K562 (cell line): ENCODE measurements around the gene TUBG2. TPM values are rescaled to one million over a fixed set of nuclear protein-coding genes. Genes with fewer than 3 reads are reported as not detected.

Experiments used
- AFF4 ChIP-seq: sonication (generic); formaldehyde crosslinking; IDR thresholded peaks from 2 replicates; pipeline ENCODE4 v1.8.0; 2023; ENCODE audit warnings: mild to moderate bottlenecking, missing genetic modification reagents
- ATF4 ChIP-seq: fragments of 450-650 bp; formaldehyde crosslinking; IDR thresholded peaks from 2 replicates; pipeline ENCODE4 v1.4.0; 2022; ENCODE audit warnings: mild to moderate bottlenecking, moderate library complexity
- GABPA ChIP-seq: fragments of 200-800 bp; sonication (Bioruptor generic); conservative IDR thresholded peaks from 2 replicates; pipeline ENCODE4 v1.6.1; 2016; ENCODE audit warnings: low read depth, missing genetic modification characterization, missing compliant biosample characterization
- HLTF ChIP-seq: fragments of 450-650 bp; IDR thresholded peaks from 2 replicates; pipeline ENCODE4 v1.6.1; 2016
- MNT ChIP-seq, 2 experiments: fragments of 450-650 bp; conservative IDR thresholded peaks; 2 replicates each; pipeline ENCODE4 v1.6.1; 2017; ENCODE audit warnings: mild to moderate bottlenecking in 2 of 2, moderate library complexity in 2 of 2
- NRF1 ChIP-seq, 2 experiments: fragments of 450-650 bp; IDR thresholded peaks in 1 of 2; conservative IDR thresholded peaks in 1 of 2; 2 replicates each; pipeline ENCODE4 v1.6.1; 2014; ENCODE audit warnings: mild to moderate bottlenecking in 2 of 2
- POLR2G ChIP-seq: fragments of 200-400 bp; formaldehyde crosslinking; IDR thresholded peaks from 2 replicates; pipeline ENCODE4 v1.6.1; 2017; ENCODE audit warnings: low read depth, mild to moderate bottlenecking, antibody characterized with exemption, low read length, moderate library complexity
- RB1 ChIP-seq: fragments of 450-650 bp; IDR thresholded peaks from 2 replicates; pipeline ENCODE4 v1.6.1; 2017; ENCODE audit warnings: low read depth, mild to moderate bottlenecking
- RFX7 ChIP-seq: fragments of 250-450 bp; sonication (Bioruptor Pico); IDR thresholded peaks from 2 replicates; pipeline ENCODE4 v1.5.1; 2021; ENCODE audit warnings: mild to moderate bottlenecking
- SMAD4 ChIP-seq: fragments of 250-450 bp; sonication (Bioruptor Pico); conservative IDR thresholded peaks from 2 replicates; pipeline ENCODE4 v1.8.0; 2021; ENCODE audit warnings: inconsistent platforms, mild to moderate bottlenecking, moderate library complexity
- THAP12 ChIP-seq: fragments of 250-450 bp; sonication (Bioruptor Pico); IDR thresholded peaks from 2 replicates; pipeline ENCODE4 v1.9.0; 2021; ENCODE audit warnings: mild to moderate bottlenecking, inconsistent platforms
- ZNF124 ChIP-seq: sonication (generic); formaldehyde crosslinking; IDR thresholded peaks from 2 replicates; pipeline ENCODE4 v1.8.1; 2022; ENCODE audit warnings: missing genetic modification reagents
- ZNF436 ChIP-seq: fragments of 250-450, 450-650 bp; sonication (Bioruptor Pico); formaldehyde crosslinking; IDR thresholded peaks from 2 replicates; pipeline ENCODE4 v1.7.0; 2020; ENCODE audit warnings: mild to moderate bottlenecking
- ZNF449 ChIP-seq: fragments of 250-450 bp; sonication (Bioruptor Pico); IDR thresholded peaks from 2 replicates; pipeline ENCODE4 v1.8.0; 2022; ENCODE audit warnings: moderate library complexity, mild to moderate bottlenecking, inconsistent platforms
- ZNF695 ChIP-seq: fragments of 450-650 bp; formaldehyde crosslinking; IDR thresholded peaks from 2 replicates; pipeline ENCODE4 v1.4.0; 2020; ENCODE audit warnings: mild to moderate bottlenecking, moderate library complexity
- ZSCAN32 ChIP-seq: fragments of 450-650 bp; formaldehyde crosslinking; IDR thresholded peaks from 2 replicates; pipeline ENCODE4 v1.4.0; 2020; ENCODE audit warnings: mild to moderate bottlenecking, moderate library complexity
- polyA plus RNA-seq, 8 experiments: library from polyadenylated mRNA; depleted of rRNA in 4 of 8; stranded (reverse) in 5 of 8; unstranded in 3 of 8; fragments of >200 nt; fragmentation: Nextera tagmentation in 2 of 8; fragmentation: Illumina TruSeq in 1 of 8; extraction: Ambion mirVana in 2 of 8; extraction: Trizol in 1 of 8; gene quantifications; 2 replicates each; pipeline versions ENCODE4 v1.2.1 to v1.2.3, GENCODE V29; 2011 to 2014; ENCODE audit warnings: inconsistent platforms in 1 of 8, missing spikeins in 1 of 8
- total RNA-seq, 7 experiments: library from RNA; depleted of rRNA in 6 of 7; stranded (reverse); fragments of >200 nt in 6 of 7; fragmentation: Illumina TruSeq in 2 of 7; extraction: Trizol in 2 of 7; gene quantifications; 2 replicates each; pipeline versions ENCODE4 v1.2.1 to v1.2.3, GENCODE V29; 2011 to 2021; ENCODE audit warnings: low replicate concordance in 1 of 7

The TUBG2 gene
- total and polyA plus RNA-seq, 9 of the 15 experiments (the other 6 are each of a cell fraction or from before 2014, with no cell fraction given) = 0.09 to 0.80 (median 0.24) TPM; not detected in 2

GRCh38 chr17:42677921-42678781 is 19.1 kb downstream of the TUBG2 start (continued):
- TF ChIP-seq MNT (conservative IDR thresholded peaks at IDR 0.05) = peak in 1 of 2 experiments; percentile 69
- no peak for TF ChIP-seq ZNF695
- no peak for TF ChIP-seq HLTF
- peak; percentile 77 for TF ChIP-seq RB1
- TF ChIP-seq ZNF436 = no peak
- no peak for TF ChIP-seq ZNF449
- TF ChIP-seq RFX7 (CRISPR knock-in tag) = no peak
- TF ChIP-seq ZSCAN32 (CRISPR knock-in tag) = no peak
- TF ChIP-seq THAP12 (CRISPR knock-in tag) = no peak
- peak; percentile 47; the same call in 1 of the 2 replicates for TF ChIP-seq SMAD4 (CRISPR knock-in tag)
- TF ChIP-seq GABPA (tag) = 0 out of 2 replicates have a peak, but pooled peaks have one; percentile 28
- TF ChIP-seq AFF4 (CRISPR knock-in tag) = 0 out of 2 replicates have a peak, but pooled peaks have one; percentile 25
- no peak for TF ChIP-seq ZNF124
- TF ChIP-seq POLR2G = peak; percentile 87
- peak; percentile 81 to 83 for TF ChIP-seq NRF1 (conservative IDR thresholded peaks at IDR 0.05 in 1 of 2, IDR thresholded peaks at IDR 0.05 in 1 of 2)
- TF ChIP-seq ATF4 = no peak
